Measurements from ENCODE around the gene SGMS1.

The SGMS1 gene

GRCh38 chr10:50636618-50637579 lies 13.1 kb upstream of the SGMS1 start:
- Histone ChIP-seq H3K36me3 (replicated peaks in 1 of 2; ENCODE audit: control insufficient read depth in 2 of 2, insufficient read depth in 2 of 2, low read length in 2 of 2) (no peaks in the 10 kb centered on the region), H4K8ac (ENCODE audit: low read depth, low read length) (no peak overlapping the region)
- WGBS, 2 donors (ENCODE audit: extremely low coverage in 2 of 2, insufficient read length in 2 of 2, insufficient replicate concordance in 1 of 2) = no CpG with 5 or more reads among the region's 6 CpGs

GRCh38 chr10:50635286-50635685 lies 11.5 kb upstream of the SGMS1 start:
- no peaks in the 10 kb centered on the region for H3K36me3 ChIP-seq (replicated peaks in 1 of 2; ENCODE audit: control insufficient read depth in 2 of 2, insufficient read depth in 2 of 2, low read length in 2 of 2)

More at GRCh38 chr10:50636618-50637579, 13.1 kb upstream of the SGMS1 start:
- Histone ChIP-seq H2BK5ac (ENCODE audit: low read length) (no peak overlapping the region), H3K79me1 (ENCODE audit: low read depth, low read length) (no peaks in the 10 kb centered on the region), H3K9ac (ENCODE audit: low read depth, low read length, poor library complexity) (no peak overlapping the region), H2BK12ac (ENCODE audit: low read length) (no peak overlapping the region), H3K4me1 (ENCODE audit: control insufficient read depth in 2 of 2, insufficient read depth in 1 of 2, low read depth in 1 of 2, low read length in 2 of 2) (no peaks in the 10 kb centered on the region), H3K18ac (ENCODE audit: low read length) (no peak overlapping the region), H2AFZ (ENCODE audit: low read length) (no peak overlapping the region), H2BK120ac (ENCODE audit: low read depth, low read length) (no peak overlapping the region), H3K27me3 (ENCODE audit: control insufficient read depth in 3 of 3, insufficient read depth in 3 of 3, low read depth in 1 of 3, low read length in 3 of 3) (no peaks in the 10 kb centered on the region), H3K4me2 (ENCODE audit: insufficient read depth, low read length, poor library complexity, severe bottlenecking) (no peak overlapping the region), H3K14ac (ENCODE audit: low read length) (no peak overlapping the region), H2AK5ac (ENCODE audit: low read depth, low read length) (no peak overlapping the region), H2BK15ac (ENCODE audit: low read length) (no peak overlapping the region), H4K91ac (ENCODE audit: low read depth, low read length, poor library complexity) (no peak overlapping the region), H3K23ac (ENCODE audit: low read depth, low read length, poor library complexity) (no peak overlapping the region), H3K4me3 (ENCODE audit: low read length in 2 of 2) (no peak overlapping the region), H3K9me3 (replicated peaks in 1 of 2; ENCODE audit: control insufficient read depth in 2 of 2, insufficient read depth in 1 of 2, low read depth in 1 of 2, low read length in 2 of 2) (no peaks in the 10 kb centered on the region), H3K4ac (ENCODE audit: low read length) (no peak overlapping the region), H3K27ac (replicated peaks; ENCODE audit: low read length) (no peak overlapping the region)
- DNase-seq (ENCODE audit: low spot score) = no peak

GRCh38 chr10:50634479-50634878 lies 10.7 kb upstream of the SGMS1 start:
- Histone ChIP-seq H3K4ac (ENCODE audit: low read length) (no peak overlapping the region), H3K4me1 (ENCODE audit: control insufficient read depth in 2 of 2, insufficient read depth in 1 of 2, low read depth in 1 of 2, low read length in 2 of 2) (no peaks in the 10 kb centered on the region), H3K9me3 (replicated peaks in 1 of 2; ENCODE audit: control insufficient read depth in 2 of 2, insufficient read depth in 1 of 2, low read depth in 1 of 2, low read length in 2 of 2) (no peaks in the 10 kb centered on the region), H2BK15ac (ENCODE audit: low read length) (no peak overlapping the region), H3K4me2 (ENCODE audit: insufficient read depth, low read length, poor library complexity, severe bottlenecking) (no peak overlapping the region), H4K8ac (ENCODE audit: low read depth, low read length) (no peak overlapping the region), H3K27ac (replicated peaks; ENCODE audit: low read length) (no peak overlapping the region), H3K18ac (ENCODE audit: low read length) (no peak overlapping the region), H3K4me3 (ENCODE audit: low read length in 2 of 2) (no peak overlapping the region), H3K27me3 (ENCODE audit: control insufficient read depth in 3 of 3, insufficient read depth in 3 of 3, low read depth in 1 of 3, low read length in 3 of 3) (no peaks in the 10 kb centered on the region), H2AFZ (ENCODE audit: low read length) (no peak overlapping the region), H2BK5ac (ENCODE audit: low read length) (no peak overlapping the region), H2BK120ac (ENCODE audit: low read depth, low read length) (no peak overlapping the region), H4K91ac (ENCODE audit: low read depth, low read length, poor library complexity) (no peak overlapping the region), H3K79me1 (ENCODE audit: low read depth, low read length) (no peaks in the 10 kb centered on the region), H3K14ac (ENCODE audit: low read length) (no peak overlapping the region), H2BK12ac (ENCODE audit: low read length) (no peak overlapping the region), H3K36me3 (replicated peaks in 1 of 2; ENCODE audit: control insufficient read depth in 2 of 2, insufficient read depth in 2 of 2, low read length in 2 of 2) (no peaks in the 10 kb centered on the region), H3K23ac (ENCODE audit: low read depth, low read length, poor library complexity) (no peak overlapping the region), H3K9ac (ENCODE audit: low read depth, low read length, poor library complexity) (no peak overlapping the region), H2AK5ac (ENCODE audit: low read depth, low read length) (no peak overlapping the region)
- no CpG with 5 or more reads among the region's 1 CpG for WGBS, 2 donors (ENCODE audit: extremely low coverage in 2 of 2, insufficient read length in 2 of 2, insufficient replicate concordance in 1 of 2)
- no peak for DNase-seq (ENCODE audit: low spot score)

More at GRCh38 chr10:50635286-50635685, 11.5 kb upstream of the SGMS1 start:
- Histone ChIP-seq H3K4me1 (ENCODE audit: control insufficient read depth in 2 of 2, insufficient read depth in 1 of 2, low read depth in 1 of 2, low read length in 2 of 2) (no peaks in the 10 kb centered on the region), H3K9ac (ENCODE audit: low read depth, low read length, poor library complexity) (no peak overlapping the region), H4K91ac (ENCODE audit: low read depth, low read length, poor library complexity) (no peak overlapping the region), H3K27ac (replicated peaks; ENCODE audit: low read length) (no peak overlapping the region), H3K79me1 (ENCODE audit: low read depth, low read length) (no peaks in the 10 kb centered on the region), H3K14ac (ENCODE audit: low read length) (no peak overlapping the region), H3K4me3 (ENCODE audit: low read length in 2 of 2) (no peak overlapping the region), H2BK15ac (ENCODE audit: low read length) (no peak overlapping the region), H3K27me3 (ENCODE audit: control insufficient read depth in 3 of 3, insufficient read depth in 3 of 3, low read depth in 1 of 3, low read length in 3 of 3) (no peaks in the 10 kb centered on the region), H3K23ac (ENCODE audit: low read depth, low read length, poor library complexity) (no peak overlapping the region), H2AFZ (ENCODE audit: low read length) (no peak overlapping the region), H3K4me2 (ENCODE audit: insufficient read depth, low read length, poor library complexity, severe bottlenecking) (no peak overlapping the region), H2BK120ac (ENCODE audit: low read depth, low read length) (no peak overlapping the region), H2AK5ac (ENCODE audit: low read depth, low read length) (no peak overlapping the region), H4K8ac (ENCODE audit: low read depth, low read length) (no peak overlapping the region), H3K4ac (ENCODE audit: low read length) (no peak overlapping the region), H3K18ac (ENCODE audit: low read length) (no peak overlapping the region), H2BK12ac (ENCODE audit: low read length) (no peak overlapping the region), H2BK5ac (ENCODE audit: low read length) (no peak overlapping the region), H3K9me3 (replicated peaks in 1 of 2; ENCODE audit: control insufficient read depth in 2 of 2, insufficient read depth in 1 of 2, low read depth in 1 of 2, low read length in 2 of 2) (no peaks in the 10 kb centered on the region)
- DNase-seq (ENCODE audit: low spot score) = no peak
- WGBS, 2 donors (ENCODE audit: extremely low coverage in 2 of 2, insufficient read length in 2 of 2, insufficient replicate concordance in 1 of 2) = no CpG with 5 or more reads among the region's 1 CpG

DNA sequence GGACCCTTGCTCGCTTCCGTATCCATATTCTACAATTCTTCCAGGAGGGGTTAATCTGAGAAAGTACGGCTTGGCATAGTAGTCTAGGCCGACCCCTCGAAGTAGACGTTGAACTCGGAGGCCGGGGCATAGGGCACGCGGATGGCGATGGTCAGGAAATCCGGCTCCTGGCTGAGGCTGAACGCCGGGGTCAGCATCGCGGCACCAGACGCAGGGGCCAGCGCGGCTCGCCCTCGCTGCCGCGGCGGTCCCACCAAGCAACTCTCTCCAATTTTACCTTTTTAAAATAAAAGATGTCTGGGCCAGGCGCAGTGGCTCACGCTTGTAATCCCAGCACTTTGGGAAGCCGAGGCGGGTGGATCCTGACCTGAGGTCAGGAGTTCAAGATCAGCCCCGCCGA lies 7.3 kb upstream of the SGMS1 start:
- no peak overlapping the region for H3K14ac ChIP-seq (ENCODE audit: low read length)
- H3K4me3 ChIP-seq (ENCODE audit: low read length in 2 of 2) = no peak overlapping the region
- H3K9me3 ChIP-seq (replicated peaks in 1 of 2; ENCODE audit: control insufficient read depth in 2 of 2, insufficient read depth in 1 of 2, low read depth in 1 of 2, low read length in 2 of 2) = no peaks in the 10 kb centered on the region
- no peak overlapping the region for H3K18ac ChIP-seq (ENCODE audit: low read length)
- no peaks in the 10 kb centered on the region for H3K36me3 ChIP-seq (replicated peaks in 1 of 2; ENCODE audit: control insufficient read depth in 2 of 2, insufficient read depth in 2 of 2, low read length in 2 of 2)
- H2BK5ac ChIP-seq (ENCODE audit: low read length) = no peak overlapping the region
- no peak overlapping the region for H4K8ac ChIP-seq (ENCODE audit: low read depth, low read length)
- no peak overlapping the region for H3K4ac ChIP-seq (ENCODE audit: low read length)
- no peak overlapping the region for H3K9ac ChIP-seq (ENCODE audit: low read depth, low read length, poor library complexity)
- no peak overlapping the region for H3K4me2 ChIP-seq (ENCODE audit: insufficient read depth, low read length, poor library complexity, severe bottlenecking)
- no peak for DNase-seq (ENCODE audit: low spot score)
- H2AFZ ChIP-seq (ENCODE audit: low read length) = no peak overlapping the region
- no peak overlapping the region for H2BK12ac ChIP-seq (ENCODE audit: low read length)
- no peak overlapping the region for H3K27ac ChIP-seq (replicated peaks; ENCODE audit: low read length)
- no peaks in the 10 kb centered on the region for H3K79me1 ChIP-seq (ENCODE audit: low read depth, low read length)
- no peak overlapping the region for H2AK5ac ChIP-seq (ENCODE audit: low read depth, low read length)
- H3K23ac ChIP-seq (ENCODE audit: low read depth, low read length, poor library complexity) = no peak overlapping the region
- no peaks in the 10 kb centered on the region for H3K27me3 ChIP-seq (ENCODE audit: control insufficient read depth in 3 of 3, insufficient read depth in 3 of 3, low read depth in 1 of 3, low read length in 3 of 3)
- no peak overlapping the region for H4K91ac ChIP-seq (ENCODE audit: low read depth, low read length, poor library complexity)
- WGBS, 2 donors (ENCODE audit: extremely low coverage in 2 of 2, insufficient read length in 2 of 2, insufficient replicate concordance in 1 of 2) = no CpG with 5 or more reads among the region's 30 CpGs
- no peaks in the 10 kb centered on the region for H3K4me1 ChIP-seq (ENCODE audit: control insufficient read depth in 2 of 2, insufficient read depth in 1 of 2, low read depth in 1 of 2, low read length in 2 of 2)
- H2BK15ac ChIP-seq (ENCODE audit: low read length) = no peak overlapping the region
- no peak overlapping the region for H2BK120ac ChIP-seq (ENCODE audit: low read depth, low read length)
